NCI-H2029 treated with DMSO at 0.1 percent for 48 hours (cell line): Measurements from ENCODE around the gene SV2A.
"Not testable (repeated sequence)": the region's sequence is repeated elsewhere in the genome, so short reads cannot be mapped to it uniquely, and the experiment has no call there.

Experiments used
- DNase-seq: peaks from one replicate; lab custom pipeline; 2025; lab: John Stamatoyannopoulos, UW

SV2A gene

GRCh38 chr1:149886396-149887195, 31.0 kb downstream of the SV2A start:
- DNase-seq = peak; percentile 97

GRCh38 chr1:149886121-149886395, 31.6 kb downstream of the SV2A start:
- not testable (repeated sequence) for DNase-seq

- peak; percentile 80 for DNase-seq
Measured at GRCh38 chr1:149885339-149886120, 32.1 kb downstream of the SV2A start.

GRCh38 chr1:149884433-149885338, 33.0 kb downstream of the SV2A start:
- peak; percentile 16 for DNase-seq

- no peak for DNase-seq
Measured at GRCh38 chr1:149883598-149884247, 33.9 kb downstream of the SV2A start.

- no peak for DNase-seq
Measured at GRCh38 chr1:149881876-149882275, 35.8 kb downstream of the SV2A start.

- no peak for DNase-seq
Measured at GRCh38 chr1:149879556-149879955, 38.1 kb downstream of the SV2A start.

- DNase-seq = no peak
Measured at GRCh38 chr1:149877211-149877946, 40.3 kb downstream of the SV2A start.

GRCh38 chr1:149873060-149873459, 44.6 kb downstream of the SV2A start:
- DNase-seq = not testable (repeated sequence)

GRCh38 chr1:149866887-149867286, 50.8 kb downstream of the SV2A start:
- not testable (repeated sequence) for DNase-seq

- not testable (repeated sequence) for DNase-seq
Measured at GRCh38 chr1:149861497-149862054, 56.1 kb downstream of the SV2A start.

GRCh38 chr1:149860684-149861496, 56.8 kb downstream of the SV2A start:
- not testable (repeated sequence) for DNase-seq

GRCh38 chr1:149860271-149860670, 57.4 kb downstream of the SV2A start:
- not testable (repeated sequence) for DNase-seq
